NCI-H82 (cell line): ENCODE data around the gene ACY1.
"Not testable (repeated sequence)": the region's sequence is repeated elsewhere in the genome, so short reads cannot be mapped to it uniquely, and the experiment has no call there.

Experiments
- DNase-seq: peaks from one replicate; lab custom pipeline; 2025; lab: John Stamatoyannopoulos, UW

Gene ACY1

GRCh38 chr3:51983578-51984268, 388 bp downstream of the ACY1 start:
- DNase-seq = no peak

- no peak for DNase-seq
Measured at GRCh38 chr3:51984269-51984647, 923 bp downstream of the ACY1 start.

GRCh38 chr3:51985063-51985462, 1.7 kb downstream of the ACY1 start:
- DNase-seq = no peak

DNA sequence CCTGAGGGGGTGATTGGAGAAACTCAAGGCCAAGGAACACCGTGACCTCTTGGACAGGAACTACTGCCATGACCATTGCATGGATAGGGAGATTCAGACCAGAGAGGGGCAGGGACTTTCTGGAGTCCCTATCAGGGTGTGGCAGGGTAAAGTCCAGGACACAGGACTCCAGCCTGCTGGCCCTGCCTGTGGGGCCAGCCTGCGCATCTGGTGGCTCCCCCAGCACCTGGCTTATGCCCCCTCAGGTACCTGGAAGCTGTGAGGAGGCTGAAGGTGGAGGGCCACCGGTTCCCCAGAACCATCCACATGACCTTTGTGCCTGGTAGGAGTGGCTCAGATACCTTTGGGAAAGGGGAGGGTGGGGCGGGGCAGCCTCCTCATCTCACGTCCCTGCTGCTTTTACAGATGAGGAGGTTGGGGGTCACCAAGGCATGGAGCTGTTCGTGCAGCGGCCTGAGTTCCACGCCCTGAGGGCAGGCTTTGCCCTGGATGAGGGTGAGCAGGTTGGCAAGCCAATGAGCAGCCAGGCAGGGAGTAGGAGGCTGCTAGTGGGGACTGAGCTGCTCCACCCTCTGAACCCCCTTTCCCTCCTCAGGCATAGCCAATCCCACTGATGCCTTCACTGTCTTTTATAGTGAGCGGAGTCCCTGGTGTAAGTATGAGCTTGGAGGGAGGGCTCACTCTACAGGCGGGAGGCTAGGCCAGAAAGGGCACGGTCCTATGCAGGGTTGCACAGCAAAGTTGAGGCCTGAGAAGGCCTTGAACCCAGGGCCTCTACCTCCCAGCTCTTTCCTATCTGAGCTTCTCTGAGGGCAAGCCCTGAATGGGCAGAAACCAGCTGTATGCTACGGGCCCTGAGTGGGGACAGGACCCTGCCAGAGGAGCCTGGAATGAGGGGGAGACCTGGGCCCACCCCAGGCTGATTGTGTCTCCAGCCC, 2.9 kb downstream of the ACY1 start:
- no peak for DNase-seq

GRCh38 chr3:51987568-51987967, 4.2 kb downstream of the ACY1 start:
- DNase-seq = no peak

DNA sequence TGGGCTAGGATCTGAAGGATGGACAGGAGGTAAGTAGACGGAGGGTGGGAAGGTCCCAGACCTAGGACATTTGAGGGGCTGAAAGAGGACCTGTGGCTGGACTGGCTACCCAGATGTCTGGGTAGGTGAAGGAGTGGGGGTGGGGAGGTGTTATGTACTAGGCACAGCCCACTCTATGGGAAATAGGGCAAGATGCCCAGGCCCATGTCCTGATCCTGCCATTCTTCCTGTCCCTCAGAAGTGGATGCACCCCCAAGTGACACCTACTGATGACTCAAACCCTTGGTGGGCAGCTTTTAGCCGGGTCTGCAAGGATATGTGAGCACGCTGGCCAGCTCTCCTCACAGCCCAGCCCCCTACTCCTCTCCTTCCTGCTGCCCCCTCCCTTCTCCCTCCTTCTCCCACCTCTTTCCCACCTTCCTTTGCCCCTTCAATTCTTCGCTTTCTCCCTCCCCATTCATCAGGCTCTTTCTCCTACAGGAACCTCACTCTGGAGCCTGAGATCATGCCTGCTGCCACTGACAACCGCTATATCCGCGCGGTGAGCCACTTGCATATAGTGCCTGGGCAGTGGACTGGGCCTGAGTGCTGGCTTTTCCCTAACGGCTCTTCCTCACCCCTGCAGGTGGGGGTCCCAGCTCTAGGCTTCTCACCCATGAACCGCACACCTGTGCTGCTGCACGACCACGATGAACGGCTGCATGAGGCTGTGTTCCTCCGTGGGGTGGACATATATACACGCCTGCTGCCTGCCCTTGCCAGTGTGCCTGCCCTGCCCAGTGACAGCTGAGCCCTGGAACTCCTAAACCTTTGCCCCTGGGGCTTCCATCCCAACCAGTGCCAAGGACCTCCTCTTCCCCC, 5.2 kb downstream of the ACY1 start:
- no peak for DNase-seq

DNA sequence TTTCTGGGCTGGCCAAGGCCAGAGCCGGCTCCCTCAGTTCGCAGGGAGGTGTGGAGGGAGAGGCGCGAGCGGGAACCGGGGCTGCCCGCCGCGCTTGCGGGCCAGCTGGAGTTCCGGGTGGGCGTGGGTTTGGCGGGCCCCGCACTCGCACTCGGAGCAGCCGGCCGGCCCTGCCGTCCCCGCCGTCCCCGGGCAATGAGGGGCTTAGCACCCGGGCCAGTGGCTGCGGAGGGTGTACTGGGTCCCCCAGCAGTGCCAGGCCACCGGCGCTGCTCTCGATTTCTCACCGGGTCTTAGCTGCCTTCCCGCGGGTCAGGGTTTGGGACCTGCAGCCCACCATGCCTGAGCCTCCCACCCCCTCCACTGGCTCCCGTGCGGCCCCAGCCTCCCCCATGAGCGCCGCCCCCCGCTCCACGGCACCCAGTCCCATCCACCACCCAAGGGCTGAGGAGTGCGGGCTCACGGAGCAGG, 7.2 kb downstream of the ACY1 start:
- not testable (repeated sequence) for DNase-seq

DNA sequence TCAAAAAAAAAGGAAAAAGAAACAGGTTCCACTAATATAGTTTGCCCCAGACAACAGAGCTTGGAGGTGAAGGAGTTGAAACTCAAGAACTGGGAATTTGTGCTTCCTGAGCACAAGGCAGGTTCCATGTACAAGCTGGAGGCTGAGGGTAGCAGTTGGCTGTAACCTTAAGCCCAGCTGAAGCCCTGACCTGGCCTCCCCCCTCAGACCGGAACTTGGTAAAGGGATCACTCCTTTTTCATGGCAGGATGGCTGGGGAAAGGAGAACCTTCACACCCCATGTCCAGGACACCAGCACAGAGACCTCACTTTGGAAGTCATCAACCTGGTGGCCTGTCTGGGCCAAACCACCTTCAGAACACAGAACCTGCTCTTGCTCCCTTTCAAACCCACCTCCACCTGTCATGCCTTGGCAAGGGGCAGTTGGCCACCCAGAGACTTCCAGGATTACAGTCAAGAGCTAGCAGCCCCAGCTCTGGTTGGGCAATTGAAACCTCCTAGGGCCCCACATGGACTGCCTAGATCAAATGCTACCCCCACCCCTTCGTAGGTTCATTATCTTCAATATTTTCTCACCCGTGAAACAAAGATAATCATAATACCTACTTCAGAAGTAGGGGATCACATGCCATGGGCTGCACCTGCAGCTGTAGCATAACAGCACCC, 8.8 kb downstream of the ACY1 start:
- no peak for DNase-seq

- not testable (repeated sequence) for DNase-seq
Measured at GRCh38 chr3:51993657-51994056, 10.3 kb downstream of the ACY1 start.

DNA sequence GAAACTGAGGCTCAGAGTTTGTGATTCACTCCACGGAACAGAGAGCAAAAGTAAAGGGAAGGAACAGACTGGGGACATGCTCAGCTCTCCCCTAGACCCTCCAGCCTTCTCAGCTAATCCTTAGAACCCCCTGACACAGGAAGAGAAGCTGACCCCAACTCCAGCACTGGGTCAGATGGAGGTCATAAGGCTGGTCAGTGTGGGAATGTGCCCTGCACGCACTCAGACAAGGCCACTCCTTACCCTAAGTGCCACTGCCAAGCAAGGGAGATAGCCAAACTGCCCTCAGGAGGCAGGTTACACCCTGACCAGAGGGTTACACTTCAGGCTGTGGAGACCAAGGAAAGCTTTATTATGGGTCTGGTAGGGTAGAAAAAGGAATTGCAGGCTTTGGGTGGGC, 11.2 kb downstream of the ACY1 start:
- no peak for DNase-seq

DNA sequence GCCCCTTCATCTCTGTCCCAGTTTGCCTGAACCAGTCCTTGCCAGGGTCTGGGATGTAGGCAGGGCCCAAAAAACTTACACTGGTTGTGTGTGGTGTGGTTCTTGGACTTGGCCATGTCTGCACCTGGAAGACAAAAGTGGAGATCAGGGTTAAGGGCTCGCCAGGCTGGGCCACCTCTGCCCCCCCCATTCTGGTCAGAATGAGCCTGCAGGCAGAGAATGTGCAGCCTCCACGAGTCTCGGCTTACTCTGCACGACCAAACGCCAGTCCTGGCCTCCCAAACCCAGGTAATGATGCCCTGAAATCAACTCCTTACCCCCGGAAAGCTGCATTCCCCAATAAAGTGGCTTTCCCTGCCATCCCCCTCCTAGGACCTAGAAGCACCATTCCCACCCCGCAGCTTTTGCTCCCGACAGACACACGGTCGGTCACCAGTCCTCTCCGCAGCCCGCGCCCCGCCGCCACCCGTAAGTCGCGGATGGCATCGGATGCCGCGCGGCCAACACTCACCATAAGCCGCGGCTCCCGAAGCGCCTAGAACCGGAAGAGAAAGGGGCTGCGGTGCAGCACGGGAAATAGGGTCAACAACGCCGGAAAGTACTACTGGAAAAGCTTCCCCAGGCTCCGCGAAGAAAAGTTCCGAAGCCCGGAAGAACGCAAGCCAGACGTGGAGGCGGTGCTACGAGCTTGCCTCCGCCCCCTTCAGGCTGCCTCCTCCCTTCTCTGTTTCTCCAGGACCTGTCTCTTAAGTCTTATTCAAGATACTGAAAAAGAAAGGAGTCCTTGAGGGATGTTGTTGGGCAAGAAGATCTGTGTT, 12.2 kb downstream of the ACY1 start, which contains the start of gene RPL29:
RPL29 (minus strand) TSS at position 550 of the 818 bp plus-strand sequence; CDS start at position 116, 434 bp downstream.
- peak; percentile 95 for DNase-seq

GRCh38 chr3:51997172-51997571, 13.8 kb downstream of the ACY1 start:
- DNase-seq = no peak

DNA sequence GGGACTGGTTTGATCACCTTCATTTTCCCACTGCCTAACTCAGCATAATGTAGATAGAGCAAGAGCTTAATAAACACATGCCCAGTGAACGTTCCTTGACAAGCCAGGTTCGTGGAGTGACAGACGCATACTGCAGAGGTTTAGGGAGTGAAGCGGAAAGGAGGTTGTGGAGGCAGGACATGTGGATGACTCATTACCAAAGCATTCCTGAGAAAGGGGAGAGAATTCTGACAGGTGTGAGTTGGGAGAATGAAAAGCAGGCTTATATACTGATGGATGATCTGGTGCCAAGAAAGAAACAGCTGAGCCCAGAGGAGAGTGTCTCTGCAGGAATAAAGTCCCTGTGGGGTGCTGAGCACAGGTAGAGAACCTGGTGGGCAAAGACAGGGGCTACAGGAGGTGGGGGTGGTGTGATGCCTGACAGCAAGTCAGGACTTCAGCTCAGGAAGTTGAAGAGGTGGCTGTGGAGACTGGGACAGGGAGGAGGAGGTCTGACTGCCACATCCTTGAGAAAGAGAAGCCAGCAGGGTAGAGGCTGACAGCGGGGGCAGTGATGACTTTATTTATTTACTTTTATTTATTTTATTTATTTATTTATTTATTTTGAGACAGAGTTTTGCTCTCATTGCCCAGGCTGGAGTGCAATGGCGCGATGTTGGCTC, 14.7 kb downstream of the ACY1 start:
- no peak for DNase-seq

DNA sequence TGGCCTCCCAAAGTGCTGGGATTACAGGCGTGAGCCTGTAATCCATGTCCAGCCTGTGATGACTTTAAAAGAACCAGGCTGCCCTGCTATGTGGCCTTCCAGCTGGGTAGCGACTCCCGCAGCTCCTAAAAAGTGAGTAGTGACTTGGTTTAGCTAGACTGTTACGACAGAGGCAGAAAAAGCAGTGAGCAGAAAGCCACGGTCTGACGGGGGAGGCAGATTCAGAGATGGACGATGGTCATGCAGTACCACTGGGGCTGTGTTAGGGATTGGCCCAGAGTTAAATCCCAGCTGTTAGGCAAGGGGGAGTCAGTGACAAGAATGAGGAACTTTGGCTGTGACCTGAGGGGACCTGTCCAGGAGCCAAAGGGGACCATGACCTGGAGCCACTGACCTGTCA, 15.4 kb downstream of the ACY1 start:
- DNase-seq = no peak

DNA sequence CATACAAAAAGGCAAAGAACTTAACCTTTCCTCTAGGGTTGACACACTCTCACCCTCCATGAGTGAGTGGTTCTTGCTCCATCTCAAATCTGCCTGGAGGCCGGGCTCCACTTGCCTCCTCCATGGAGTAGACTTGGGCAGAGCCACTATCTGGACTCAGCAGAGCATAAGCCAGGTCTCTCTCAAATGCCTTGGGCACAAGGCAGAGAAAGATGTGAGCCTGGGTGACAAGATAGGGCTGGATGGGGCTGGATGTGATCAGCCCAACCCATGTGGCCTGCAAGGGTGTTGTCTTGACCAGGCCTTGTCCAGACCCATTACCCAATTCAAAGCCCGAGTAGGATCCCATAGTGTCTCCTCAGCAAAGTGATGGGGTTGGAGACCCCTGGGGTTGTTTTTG, 16.5 kb downstream of the ACY1 start:
- no peak for DNase-seq

- DNase-seq = peak; percentile 86
Measured at GRCh38 chr3:52001443-52001974, 18.2 kb downstream of the ACY1 start.

- no peak for DNase-seq
Measured at GRCh38 chr3:52002748-52003147, 19.4 kb downstream of the ACY1 start.

- DNase-seq = peak; percentile 94
Measured at GRCh38 chr3:52004163-52004787, 20.9 kb downstream of the ACY1 start.

- no peak for DNase-seq
Measured at GRCh38 chr3:52004906-52005395, 21.6 kb downstream of the ACY1 start.
